Chondrocyte (in vitro differentiated cells): ENCODE measurements around the gene RAD51B. TPM values are rescaled to one million over a fixed set of nuclear protein-coding genes. Genes with fewer than 3 reads are reported as not detected.

Experiments
- DNase-seq: peaks from one replicate; pipeline ENCODE4 v3.0.0; 2021; ENCODE audit warnings: mixed read lengths, low spot score
- H3K27ac Mint-ChIP-seq: one replicate; pipeline ENCODE4 v1.8.0; 2021; ENCODE audit warnings: mild to moderate bottlenecking, moderate library complexity, mixed read lengths; ENCODE audit not compliant: unreplicated experiment
- H3K27me3 Mint-ChIP-seq: 2 replicates; pipeline ENCODE4 v1.8.0; 2021; ENCODE audit warnings: low read depth, mixed read lengths
- H3K36me3 Mint-ChIP-seq: 2 replicates; pipeline ENCODE4 v1.8.0; 2021; ENCODE audit warnings: low read depth, mixed read lengths
- H3K4me1 Mint-ChIP-seq: 2 replicates; pipeline ENCODE4 v1.8.0; 2021; ENCODE audit warnings: low read depth, mild to moderate bottlenecking, mixed read lengths
- H3K4me3 Mint-ChIP-seq: one replicate; pipeline ENCODE4 v1.8.0; 2021; ENCODE audit warnings: mild to moderate bottlenecking, moderate library complexity, mixed read lengths; ENCODE audit not compliant: unreplicated experiment
- H3K9me3 Mint-ChIP-seq: 2 replicates; pipeline ENCODE4 v1.8.0; 2021; ENCODE audit warnings: low read depth, mixed read lengths
- CTCF ChIP-seq: fragments of 200-600 bp; sonication (generic); IDR thresholded peaks from 2 replicates; pipeline ENCODE4 v1.5.0; 2021; ENCODE audit warnings: antibody characterized with exemption, mild to moderate bottlenecking, moderate library complexity
- total RNA-seq: library from RNA; stranded (reverse); gene quantifications from 3 replicates; pipeline ENCODE4 v1.2.1, GENCODE V29; 2021

RAD51B gene
- total RNA-seq, 1 donor from 2014 or later: 8.2 TPM

DNA sequence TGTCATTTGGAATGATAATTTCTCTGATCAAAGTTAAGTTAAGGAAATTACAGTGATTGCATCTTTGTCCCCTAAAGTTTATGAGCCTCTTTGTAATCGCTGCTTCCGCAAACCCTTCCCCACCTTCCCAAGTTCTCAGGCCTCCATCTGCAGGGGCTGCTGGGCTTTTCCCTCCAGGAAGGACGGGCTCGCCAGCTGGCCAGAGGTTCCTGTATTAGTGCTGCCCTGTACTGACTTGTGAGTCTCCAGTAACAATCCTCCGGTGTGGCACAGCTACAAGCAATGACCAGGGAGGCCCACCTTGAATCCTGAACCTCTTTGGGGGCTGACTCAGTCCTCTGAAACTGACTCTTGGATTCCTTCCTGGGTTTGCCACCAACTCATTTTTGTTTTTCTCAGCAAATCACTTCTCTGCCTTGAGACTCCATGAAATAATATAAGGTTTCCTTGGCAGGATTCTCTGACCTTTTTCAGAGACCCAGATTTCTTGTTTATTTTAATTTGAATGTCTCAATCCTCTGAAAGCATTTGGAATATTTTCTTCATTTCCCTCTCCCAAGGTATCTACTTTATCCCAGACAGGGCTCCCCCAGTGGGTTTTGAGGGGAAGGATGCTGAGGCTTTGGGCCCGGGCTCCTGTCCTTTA is 574.7 kb downstream of the RAD51B start:
- Mint-ChIP-seq H3K4me1 (peaks cover 87% of the 10 kb centered on the region), H3K4me3 (no peak overlapping the region), H3K36me3 (no peaks in the 10 kb centered on the region), H3K9me3 (peaks cover 3% of the 10 kb centered on the region), H3K27me3 (no peaks in the 10 kb centered on the region), H3K27ac (peak overlapping the region; percentile 83)
- TF ChIP-seq CTCF: no peak
- no peak for DNase-seq

GRCh38 chr14:68394764-68395143 is 575.2 kb downstream of the RAD51B start:
- TF ChIP-seq CTCF: no peak
- Mint-ChIP-seq H3K27ac (peak overlapping the region; percentile 83), H3K36me3 (no peaks in the 10 kb centered on the region), H3K4me1 (peaks cover 87% of the 10 kb centered on the region), H3K27me3 (no peaks in the 10 kb centered on the region), H3K4me3 (no peak overlapping the region), H3K9me3 (peaks cover 3% of the 10 kb centered on the region)
- DNase-seq: no peak

- Mint-ChIP-seq H3K36me3 (no peaks in the 10 kb centered on the region), H3K4me1 (peaks cover 90% of the 10 kb centered on the region), H3K4me3 (no peak overlapping the region), H3K27me3 (no peaks in the 10 kb centered on the region), H3K27ac (peak overlapping the region; percentile 82), H3K9me3 (peaks cover 3% of the 10 kb centered on the region)
- no peak for DNase-seq
- no peak for TF ChIP-seq CTCF
Observed at GRCh38 chr14:68395604-68396003, 576.0 kb downstream of the RAD51B start.

- Mint-ChIP-seq H3K27me3 (no peaks in the 10 kb centered on the region), H3K36me3 (no peaks in the 10 kb centered on the region), H3K9me3 (no peaks in the 10 kb centered on the region), H3K4me1 (peaks cover 90% of the 10 kb centered on the region), H3K4me3 (no peak overlapping the region), H3K27ac (peak overlapping the region; percentile 8)
- no peak for DNase-seq
- TF ChIP-seq CTCF: no peak
Observed at GRCh38 chr14:68396461-68396860, 576.9 kb downstream of the RAD51B start.

DNA sequence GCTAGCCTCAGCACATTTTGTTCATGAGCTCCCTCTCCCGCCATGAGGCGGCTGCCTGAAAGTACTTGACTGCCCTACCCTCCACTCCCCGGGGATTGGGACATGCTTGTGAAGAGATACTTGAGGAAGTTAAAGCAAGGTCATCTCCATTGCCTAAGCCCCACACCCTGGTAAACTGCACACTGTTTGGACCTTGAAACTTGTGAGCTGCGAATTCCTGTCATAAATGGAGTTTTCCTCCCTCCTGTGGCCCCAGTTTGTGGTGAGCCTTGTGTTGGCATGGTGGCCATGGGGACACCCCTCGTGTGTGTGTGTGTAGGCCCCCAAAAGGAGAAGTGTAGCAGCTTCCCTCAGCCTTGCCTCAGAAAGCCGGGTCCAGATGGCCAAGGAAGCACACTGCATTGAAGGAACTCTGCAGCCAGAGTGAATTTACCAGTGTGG is 577.8 kb downstream of the RAD51B start:
- DNase-seq: no peak
- H3K27ac Mint-ChIP-seq: peak overlapping the region; percentile 74
- H3K4me3 Mint-ChIP-seq: no peak overlapping the region
- H3K27me3 Mint-ChIP-seq: no peaks in the 10 kb centered on the region
- no peaks in the 10 kb centered on the region for H3K36me3 Mint-ChIP-seq
- H3K4me1 Mint-ChIP-seq: peaks cover 86% of the 10 kb centered on the region
- TF ChIP-seq CTCF: no peak
- no peaks in the 10 kb centered on the region for H3K9me3 Mint-ChIP-seq
